ENCODE data around the gene DMTF1. TPM values are rescaled to one million over a fixed set of nuclear protein-coding genes. Genes with fewer than 3 reads are reported as not detected.

The DMTF1 gene
- polyA plus RNA-seq, 3 donors, result 4.9 to 108 (median 8.3) TPM

DNA sequence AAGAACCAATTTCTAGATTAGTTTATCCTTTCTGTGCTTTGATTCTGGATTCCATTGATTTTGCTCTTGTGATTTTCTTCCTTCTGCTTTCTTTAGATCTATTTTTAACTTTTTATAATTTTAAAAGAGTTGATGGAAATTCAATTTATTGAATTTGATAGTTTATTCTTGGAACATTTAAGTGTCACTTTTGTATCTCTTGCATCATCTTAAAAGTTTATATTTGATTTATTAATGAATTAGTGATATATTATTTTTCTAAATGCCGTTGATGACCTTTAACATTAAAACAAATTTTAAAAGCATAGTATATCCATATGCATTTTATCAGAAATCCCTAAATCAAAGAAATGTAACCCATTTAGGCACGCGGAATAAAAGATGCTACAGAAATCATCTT, 26.9 kb downstream of the DMTF1 start:
- Histone ChIP-seq H3K27me3 (ENCODE audit: control insufficient read depth in 2 of 2, insufficient read depth in 2 of 2, low read length in 2 of 2) (no peaks in the 10 kb centered on the region), H2AFZ (ENCODE audit: insufficient read depth, low read depth, low read length, poor library complexity, severe bottlenecking) (no peak overlapping the region), H3K4me2 (replicated peaks; ENCODE audit: extremely low read depth, low read length, poor library complexity, severe bottlenecking) (no peak overlapping the region), H3K27ac (ENCODE audit: low read depth in 1 of 2, low read length in 2 of 2) (no peak overlapping the region), H4K20me1 (ENCODE audit: insufficient read depth, low read length) (peaks cover 14% of the 10 kb centered on the region), H3K4me1 (ENCODE audit: control insufficient read depth in 1 of 2, insufficient read depth in 2 of 2, low read length in 2 of 2) (no peaks in the 10 kb centered on the region), H3K79me2 (ENCODE audit: insufficient read depth, low read length) (no peaks in the 10 kb centered on the region), H3K9me3 (replicated peaks in 1 of 2; ENCODE audit: control insufficient read depth in 1 of 2, insufficient read depth in 1 of 2, low read length in 2 of 2) (no peaks in the 10 kb centered on the region), H3K36me3 (replicated peaks in 1 of 2; ENCODE audit: control insufficient read depth in 1 of 2, insufficient read depth in 2 of 2, low read length in 2 of 2) (peaks cover 74 to 98% of the 10 kb centered on the region in 2 donors), H3K4me3 (replicated peaks in 1 of 3; ENCODE audit: low read depth in 2 of 3, low read length in 3 of 3) (no peak overlapping the region), H3K9ac (ENCODE audit: insufficient read depth, low read length, poor library complexity, severe bottlenecking) (no peak overlapping the region)
- intact Hi-C loops (cut with micrococcal nuclease), result no loop called here
- Mint-ChIP-seq H3K9me3 (no peaks in the 10 kb centered on the region), H3K27ac (no peak overlapping the region), H3K4me3 (no peak overlapping the region), H3K27me3 (ENCODE audit: low read depth in 3 of 3) (no peaks in the 10 kb centered on the region), H3K4me1 (no peaks in the 10 kb centered on the region), H3K36me3 (peaks cover 66 to 81% of the 10 kb centered on the region in 2 donors)
- TF ChIP-seq, protein P1, sequence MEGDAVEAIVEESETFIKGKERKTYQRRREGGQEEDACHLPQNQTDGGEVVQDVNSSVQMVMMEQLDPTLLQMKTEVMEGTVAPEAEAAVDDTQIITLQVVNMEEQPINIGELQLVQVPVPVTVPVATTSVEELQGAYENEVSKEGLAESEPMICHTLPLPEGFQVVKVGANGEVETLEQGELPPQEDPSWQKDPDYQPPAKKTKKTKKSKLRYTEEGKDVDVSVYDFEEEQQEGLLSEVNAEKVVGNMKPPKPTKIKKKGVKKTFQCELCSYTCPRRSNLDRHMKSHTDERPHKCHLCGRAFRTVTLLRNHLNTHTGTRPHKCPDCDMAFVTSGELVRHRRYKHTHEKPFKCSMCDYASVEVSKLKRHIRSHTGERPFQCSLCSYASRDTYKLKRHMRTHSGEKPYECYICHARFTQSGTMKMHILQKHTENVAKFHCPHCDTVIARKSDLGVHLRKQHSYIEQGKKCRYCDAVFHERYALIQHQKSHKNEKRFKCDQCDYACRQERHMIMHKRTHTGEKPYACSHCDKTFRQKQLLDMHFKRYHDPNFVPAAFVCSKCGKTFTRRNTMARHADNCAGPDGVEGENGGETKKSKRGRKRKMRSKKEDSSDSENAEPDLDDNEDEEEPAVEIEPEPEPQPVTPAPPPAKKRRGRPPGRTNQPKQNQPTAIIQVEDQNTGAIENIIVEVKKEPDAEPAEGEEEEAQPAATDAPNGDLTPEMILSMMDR (IDR thresholded peaks at IDR 0.05), result no peak
- WGBS (ENCODE audit: insufficient coverage), result 90% methylated on average over 2 of the region's 3 CpGs
- DNase-seq, result no peak

DNA sequence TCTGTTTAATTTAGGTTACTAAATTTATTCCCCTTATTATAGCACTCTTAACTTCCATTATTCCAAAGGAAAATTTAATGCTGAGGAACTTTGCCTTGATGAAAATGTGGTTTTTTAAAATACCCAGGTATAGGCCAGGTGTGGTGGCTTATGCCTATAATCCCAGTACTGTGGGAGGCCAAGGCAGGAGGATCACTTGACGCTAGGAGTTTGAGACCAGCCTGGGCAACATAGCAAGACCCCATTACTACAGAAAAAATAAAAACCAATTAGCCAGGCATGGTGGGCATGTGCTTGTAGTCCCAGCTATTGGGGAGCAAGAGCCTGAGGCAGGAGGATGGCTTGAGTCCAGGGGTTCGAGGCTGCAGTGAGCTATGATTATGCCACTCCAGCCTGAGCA, 34.9 kb downstream of the DMTF1 start:
- H3K27me3 Mint-ChIP-seq (ENCODE audit: low read depth in 3 of 3), result no peaks in the 10 kb centered on the region
- Histone ChIP-seq H3K4me2 (replicated peaks; ENCODE audit: extremely low read depth, low read length, poor library complexity, severe bottlenecking) (no peak overlapping the region), H2AFZ (ENCODE audit: insufficient read depth, low read depth, low read length, poor library complexity, severe bottlenecking) (no peak overlapping the region), H3K9ac (ENCODE audit: insufficient read depth, low read length, poor library complexity, severe bottlenecking) (no peak overlapping the region), H3K36me3 (replicated peaks in 1 of 2; ENCODE audit: control insufficient read depth in 1 of 2, insufficient read depth in 2 of 2, low read length in 2 of 2) (peaks cover 92 to 100% of the 10 kb centered on the region in 2 donors), H3K79me2 (ENCODE audit: insufficient read depth, low read length) (no peaks in the 10 kb centered on the region), H4K20me1 (ENCODE audit: insufficient read depth, low read length) (peaks cover 37% of the 10 kb centered on the region), H3K27me3 (ENCODE audit: control insufficient read depth in 2 of 2, insufficient read depth in 2 of 2, low read length in 2 of 2) (no peaks in the 10 kb centered on the region), H3K9me3 (replicated peaks in 1 of 2; ENCODE audit: control insufficient read depth in 1 of 2, insufficient read depth in 1 of 2, low read length in 2 of 2) (no peaks in the 10 kb centered on the region), H3K4me3 (replicated peaks in 1 of 3; ENCODE audit: low read depth in 2 of 3, low read length in 3 of 3) (no peak overlapping the region), H3K4me1 (ENCODE audit: control insufficient read depth in 1 of 2, insufficient read depth in 2 of 2, low read length in 2 of 2) (no peaks in the 10 kb centered on the region), H3K27ac (ENCODE audit: low read depth in 1 of 2, low read length in 2 of 2) (no peak overlapping the region)
- H3K27ac Mint-ChIP-seq, result no peak overlapping the region
- no peak overlapping the region for H3K4me3 Mint-ChIP-seq
- WGBS (ENCODE audit: insufficient coverage), result no CpG with 5 or more reads among the region's 2 CpGs
- H3K36me3 Mint-ChIP-seq, result peaks cover 65 to 81% of the 10 kb centered on the region in 2 donors
- TF ChIP-seq, protein P1 (IDR thresholded peaks at IDR 0.05), result no peak
- DNase-seq, result no peak
- intact Hi-C loops (cut with micrococcal nuclease), result no loop called here
- H3K9me3 Mint-ChIP-seq, result no peaks in the 10 kb centered on the region
- no peaks in the 10 kb centered on the region for H3K4me1 Mint-ChIP-seq

Measured in CD14-positive monocyte (primary cell).